ENCODE data around the gene SMARCA5.

The SMARCA5 gene

GRCh38 chr4:143513314-143514168, at the start of gene SMARCA5:
TSS of gene SMARCA5 (plus strand) at chr4:143513702. CDS start at chr4:143513925, 223 bp downstream.
- TF ChIP-seq RARB (CRISPR knock-in tag; IDR thresholded peaks at IDR 0.05) (no peak), TSHZ2 (CRISPR knock-in tag; IDR thresholded peaks at IDR 0.05) (0 out of 2 replicates have a peak, but pooled peaks have one; percentile 30), CSDC2 (CRISPR knock-in tag; IDR thresholded peaks at IDR 0.05) (0 out of 2 replicates have a peak, but pooled peaks have one; percentile 31), PATZ1 (CRISPR knock-in tag; IDR thresholded peaks at IDR 0.05; ENCODE audit: borderline replicate concordance) (no peak), ZFP3 (CRISPR knock-in tag; IDR thresholded peaks at IDR 0.05) (peak; percentile 53; the same call in 1 of the 2 replicates)
- ATAC-seq: peak; percentile 88

GRCh38 chr4:143473334-143474126, 40.0 kb upstream of the SMARCA5 start:
- TF ChIP-seq ARNTL (CRISPR knock-in tag; IDR thresholded peaks at IDR 0.05; ENCODE audit: borderline replicate concordance, low read depth) (no peak), TSHZ2 (CRISPR knock-in tag; IDR thresholded peaks at IDR 0.05) (no peak), ZFP3 (CRISPR knock-in tag; IDR thresholded peaks at IDR 0.05) (no peak), RARB (CRISPR knock-in tag; IDR thresholded peaks at IDR 0.05) (no peak), SNAI2 (CRISPR knock-in tag; IDR thresholded peaks at IDR 0.05) (no peak), ZNF70 (CRISPR knock-in tag; IDR thresholded peaks at IDR 0.05) (no peak), ZFP30 (CRISPR knock-in tag; IDR thresholded peaks at IDR 0.05) (no peak), ZC3H10 (CRISPR knock-in tag; IDR thresholded peaks at IDR 0.05) (no peak)
- ATAC-seq: no peak

- TF ChIP-seq PATZ1 (CRISPR knock-in tag; IDR thresholded peaks at IDR 0.05; ENCODE audit: borderline replicate concordance) (no peak), RARB (CRISPR knock-in tag; IDR thresholded peaks at IDR 0.05) (no peak), SNAI2 (CRISPR knock-in tag; IDR thresholded peaks at IDR 0.05) (no peak), ZFP3 (CRISPR knock-in tag; IDR thresholded peaks at IDR 0.05) (no peak), BACH2 (CRISPR knock-in tag; IDR thresholded peaks at IDR 0.05; ENCODE audit: borderline replicate concordance) (no peak), PPARA (CRISPR knock-in tag; IDR thresholded peaks at IDR 0.05; ENCODE audit: borderline replicate concordance) (no peak), CSDC2 (CRISPR knock-in tag; IDR thresholded peaks at IDR 0.05) (no peak), TOX (CRISPR knock-in tag; IDR thresholded peaks at IDR 0.05; ENCODE audit: borderline replicate concordance) (no peak), POU6F1 (CRISPR knock-in tag; IDR thresholded peaks at IDR 0.05; ENCODE audit: borderline replicate concordance, low read depth) (no peak), ARNTL (CRISPR knock-in tag; IDR thresholded peaks at IDR 0.05; ENCODE audit: borderline replicate concordance, low read depth) (no peak)
- no peak for ATAC-seq
Measured at GRCh38 chr4:143477487-143477886, 36.0 kb upstream of the SMARCA5 start.

All from SK-N-SH treated with all-trans-retinoic acid at 6 μM for 48 hours (cell line).